Measurements from ENCODE around the gene TANK.
A peak's percentile ranks its signal among the peaks of the same experiment; 100 is the strongest.

TANK gene

DNA sequence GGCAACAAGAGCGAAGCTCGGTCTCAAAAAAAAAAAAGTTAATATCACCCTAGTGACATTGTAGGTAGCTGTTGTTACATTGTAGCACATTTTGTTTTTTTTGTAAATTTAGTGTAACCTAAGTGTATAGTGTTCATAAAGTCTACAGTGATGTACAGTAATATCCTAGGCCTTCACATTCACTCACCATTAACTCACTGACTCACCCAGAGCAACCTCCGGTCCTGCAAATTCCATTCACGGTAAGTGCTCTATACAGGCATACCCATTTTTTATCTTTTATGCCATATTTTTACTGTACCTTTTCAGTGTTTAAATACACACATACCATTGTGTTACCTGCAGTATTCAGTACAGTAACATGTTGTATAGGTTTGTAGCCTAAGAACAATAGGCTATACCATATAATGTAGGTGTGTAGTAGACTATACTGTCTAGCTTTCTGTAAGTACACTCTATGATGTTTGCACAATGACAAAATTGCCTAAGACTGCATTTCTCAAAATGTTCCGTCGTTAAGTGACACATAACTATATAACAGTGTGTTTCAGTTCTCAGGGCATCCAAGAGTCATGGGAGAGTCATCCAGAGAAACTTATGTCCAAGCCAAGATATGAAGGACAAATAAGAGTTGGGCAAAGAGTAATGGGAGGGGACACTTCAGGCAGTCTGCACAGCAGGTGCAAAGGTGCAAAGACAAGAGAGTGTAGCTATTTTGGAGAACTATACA, 68.4 kb downstream of the TANK start:
- no peak overlapping the region for H3K4me3 ChIP-seq (ENCODE audit: low read depth, low read length)
- TF ChIP-seq CTCF (conservative IDR thresholded peaks at IDR 0.05; ENCODE audit: low read depth, low read length): no peak
- no peak for DNase-seq (ENCODE audit: low read depth)

DNA sequence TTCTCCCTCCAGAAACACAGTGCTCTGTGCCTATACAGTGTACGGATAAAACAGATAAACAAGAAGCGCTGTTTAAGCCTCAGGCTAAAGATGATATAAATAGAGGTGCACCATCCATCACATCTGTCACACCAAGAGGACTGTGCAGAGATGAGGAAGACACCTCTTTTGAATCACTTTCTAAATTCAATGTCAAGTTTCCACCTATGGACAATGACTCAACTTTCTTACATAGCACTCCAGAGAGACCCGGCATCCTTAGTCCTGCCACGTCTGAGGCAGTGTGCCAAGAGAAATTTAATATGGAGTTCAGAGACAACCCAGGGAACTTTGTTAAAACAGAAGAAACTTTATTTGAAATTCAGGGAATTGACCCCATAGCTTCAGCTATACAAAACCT, 70.7 kb downstream of the TANK start:
- no peak for TF ChIP-seq CTCF (conservative IDR thresholded peaks at IDR 0.05; ENCODE audit: low read depth, low read length)

GRCh38 chr2:161232571-161232970, 72.3 kb downstream of the TANK start:
- TF ChIP-seq CTCF (conservative IDR thresholded peaks at IDR 0.05; ENCODE audit: low read depth, low read length): no peak
- no peak overlapping the region for H3K4me3 ChIP-seq (ENCODE audit: low read depth, low read length)
- no peak for DNase-seq (ENCODE audit: low read depth)

More for the DNA sequence above, 70.7 kb downstream of the TANK start:
- no peak for DNase-seq (ENCODE audit: low read depth)
- no peak overlapping the region for H3K4me3 ChIP-seq (ENCODE audit: low read depth, low read length)

- H3K4me3 ChIP-seq (ENCODE audit: low read depth, low read length): no peak overlapping the region
- DNase-seq (ENCODE audit: low read depth): no peak
- no peak for TF ChIP-seq CTCF (conservative IDR thresholded peaks at IDR 0.05; ENCODE audit: low read depth, low read length)
These were observed 73.7 kb downstream of the TANK start for GRCh38 chr2:161233858-161234431.

DNA sequence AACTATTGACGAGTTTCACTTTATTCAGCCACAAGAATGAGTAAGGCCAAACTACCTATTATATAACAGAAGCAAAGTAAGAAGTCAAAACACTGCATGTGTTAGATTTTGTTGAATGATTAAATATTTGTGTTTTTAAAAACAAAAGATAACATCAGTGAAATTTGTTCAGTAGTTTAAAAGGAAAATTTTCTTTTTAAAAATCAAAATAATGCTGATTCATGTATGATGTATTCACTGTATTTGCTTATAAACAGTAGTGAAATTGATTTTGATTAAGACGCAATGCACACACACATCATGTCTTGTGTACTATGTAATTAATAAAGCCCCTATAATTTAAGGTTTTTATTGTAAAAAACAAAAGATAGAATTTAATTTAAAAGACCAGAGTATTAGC, 74.4 kb downstream of the TANK start:
- H3K4me3 ChIP-seq (ENCODE audit: low read depth, low read length): no peak overlapping the region
- no peak for TF ChIP-seq CTCF (conservative IDR thresholded peaks at IDR 0.05; ENCODE audit: low read depth, low read length)
- DNase-seq (ENCODE audit: low read depth): no peak

GRCh38 chr2:161237392-161238264, 77.4 kb downstream of the TANK start:
- peak overlapping the region; percentile 63 for H3K4me3 ChIP-seq (ENCODE audit: low read depth, low read length)
- DNase-seq (ENCODE audit: low read depth): peak; percentile 48
- TF ChIP-seq CTCF (conservative IDR thresholded peaks at IDR 0.05; ENCODE audit: low read depth, low read length): no peak
